Measurements from ENCODE around the gene TSC1.

TSC1 gene

GRCh38 chr9:132855904-132856303 lies 88.5 kb downstream of the TSC1 start:
- no peak for DNase-seq (ENCODE audit: low spot score)
- POLR2A ChIA-PET (ENCODE audit: low non-redundant PET) = no interaction called here
- H3K27ac ChIP-seq = no peak overlapping the region
- TF ChIP-seq CTCF (conservative IDR thresholded peaks at IDR 0.05; ENCODE audit: low read depth) = no peak
- CTCF ChIA-PET = no interaction called here

GRCh38 chr9:132854832-132855231 lies 89.6 kb downstream of the TSC1 start:
- no peak overlapping the region for H3K27ac ChIP-seq
- no peak for TF ChIP-seq CTCF (conservative IDR thresholded peaks at IDR 0.05; ENCODE audit: low read depth)
- ChIA-PET CTCF (no interaction called here), POLR2A (ENCODE audit: low non-redundant PET) (no interaction called here)
- no peak for DNase-seq (ENCODE audit: low spot score)

GRCh38 chr9:132853482-132853881 lies 90.9 kb downstream of the TSC1 start:
- no peak for TF ChIP-seq CTCF (conservative IDR thresholded peaks at IDR 0.05; ENCODE audit: low read depth)
- CTCF ChIA-PET = interaction anchor here (0.6 kb wide), 1 partner anchor 702 kb away, joined by 4 read pairs; no protein-coding TSS in a partner anchor
- no peak overlapping the region for H3K27ac ChIP-seq
- POLR2A ChIA-PET (ENCODE audit: low non-redundant PET) = interaction anchor here (0.6 kb wide), 1 partner anchor 55 kb away, joined by 3 read pairs; no protein-coding TSS in a partner anchor
- no peak for DNase-seq (ENCODE audit: low spot score)

- POLR2A ChIA-PET (ENCODE audit: low non-redundant PET) = no interaction called here
- H3K27ac ChIP-seq = no peak overlapping the region
- CTCF ChIA-PET = interaction anchor here (0.6 kb wide), 2 partner anchors 39 to 98 kb away, joined by 3 to 7 read pairs; no protein-coding TSS in a partner anchor
- no peak for DNase-seq (ENCODE audit: low spot score)
- TF ChIP-seq CTCF (conservative IDR thresholded peaks at IDR 0.05; ENCODE audit: low read depth) = no peak
Measured at GRCh38 chr9:132849185-132849706, 95.2 kb downstream of the TSC1 start.

GRCh38 chr9:132846918-132847515 lies 97.4 kb downstream of the TSC1 start:
- no peak for DNase-seq (ENCODE audit: low spot score)
- TF ChIP-seq CTCF (conservative IDR thresholded peaks at IDR 0.05; ENCODE audit: low read depth) = no peak
- ChIA-PET POLR2A (ENCODE audit: low non-redundant PET) (no interaction called here), CTCF (interaction anchor here (0.6 kb wide), 1 partner anchor 187 kb away, joined by 3 read pairs; no protein-coding TSS in a partner anchor)
- H3K27ac ChIP-seq = no peak overlapping the region

GRCh38 chr9:132846109-132846917 lies 98.1 kb downstream of the TSC1 start:
- no peak overlapping the region for H3K27ac ChIP-seq
- DNase-seq (ENCODE audit: low spot score) = no peak
- no peak for TF ChIP-seq CTCF (conservative IDR thresholded peaks at IDR 0.05; ENCODE audit: low read depth)
- POLR2A ChIA-PET (ENCODE audit: low non-redundant PET) = no interaction called here
- CTCF ChIA-PET = interaction anchor here (0.6 kb wide), 1 partner anchor 188 kb away, joined by 3 read pairs; no protein-coding TSS in a partner anchor

All from RWPE1 (cell line).